CD8-positive, alpha-beta memory T cell (primary cell): ENCODE measurements around the gene FBXL15. TPM values are rescaled to one million over a fixed set of nuclear protein-coding genes. Genes with fewer than 3 reads are reported as not detected.

ENCODE experiments used
- CTCF ChIA-PET: fragments of 350-600 bp; sonication (Branson Sonifier 250); formaldehyde crosslinking; loops from one replicate; lab custom pipeline; 2021; ENCODE audit warnings: antibody characterized with exemption; lab: Charles Lee
- POLR2A ChIA-PET: fragments of 350-600 bp; sonication (Branson Sonifier 250); formaldehyde crosslinking; loops from one replicate; lab custom pipeline; 2021; ENCODE audit warnings: antibody characterized with exemption; lab: Charles Lee
- DNase-seq, 5 donors: peaks; one replicate each; pipeline versions ENCODE4 v3.0.0 to v3.0.0-alpha.2; 2020 to 2022; ENCODE audit warnings: mixed read lengths in 1 of 5
- H3K27ac ChIP-seq: one replicate; pipeline ENCODE4 v1.7.0; 2013; ENCODE audit warnings: low read depth, mild to moderate bottlenecking, low read length, moderate library complexity
- H3K27me3 ChIP-seq: 2 replicates; pipeline ENCODE4 v1.7.0; 2013; ENCODE audit warnings: low read length, mild to moderate bottlenecking; ENCODE audit not compliant: insufficient read depth, poor library complexity, severe bottlenecking
- H3K36me3 ChIP-seq: 2 replicates; pipeline ENCODE4 v1.7.0; 2013; ENCODE audit warnings: mild to moderate bottlenecking, low read length, moderate library complexity; ENCODE audit not compliant: insufficient read depth
- H3K4me1 ChIP-seq: 2 replicates; pipeline ENCODE4 v1.7.0; 2013; ENCODE audit warnings: mild to moderate bottlenecking, low read length, moderate library complexity; ENCODE audit not compliant: insufficient read depth
- H3K4me3 ChIP-seq: 2 replicates; pipeline ENCODE4 v1.7.0; 2013; ENCODE audit warnings: mild to moderate bottlenecking, low read length
- H3K9me3 ChIP-seq: 2 replicates; pipeline ENCODE4 v1.7.0; 2013; ENCODE audit warnings: mild to moderate bottlenecking, low read length
- H3K27ac Mint-ChIP-seq, 8 donors: one replicate each; pipeline ENCODE4 v1.8.0; 2020 to 2021; ENCODE audit warnings: mixed read lengths in 8 of 8, mild to moderate bottlenecking in 6 of 8, inconsistent platforms in 3 of 8, moderate library complexity in 3 of 8
- H3K27me3 Mint-ChIP-seq, 2 donors: one replicate each; pipeline ENCODE4 v1.8.0; 2020 to 2021; ENCODE audit warnings: mixed read lengths in 2 of 2, mild to moderate bottlenecking in 1 of 2, moderate library complexity in 1 of 2
- H3K36me3 Mint-ChIP-seq, 3 donors: one replicate each; pipeline ENCODE4 v1.8.0; 2020 to 2021; ENCODE audit warnings: mixed read lengths in 3 of 3, inconsistent platforms in 1 of 3, mild to moderate bottlenecking in 1 of 3
- H3K4me1 Mint-ChIP-seq, 3 donors: one replicate each; pipeline ENCODE4 v1.8.0; 2020 to 2021; ENCODE audit warnings: mixed read lengths in 3 of 3, inconsistent platforms in 1 of 3, mild to moderate bottlenecking in 1 of 3
- H3K4me3 Mint-ChIP-seq, 7 donors: one replicate each; pipeline ENCODE4 v1.8.0; 2020 to 2021; ENCODE audit warnings: mixed read lengths in 7 of 7, mild to moderate bottlenecking in 6 of 7, moderate library complexity in 4 of 7, inconsistent platforms in 2 of 7
- H3K9me3 Mint-ChIP-seq, 5 donors: one replicate each; pipeline ENCODE4 v1.8.0; 2020 to 2022; ENCODE audit warnings: mixed read lengths in 5 of 5, mild to moderate bottlenecking in 3 of 5, moderate library complexity in 2 of 5, inconsistent platforms in 1 of 5
- polyA plus RNA-seq: library from polyadenylated mRNA; unstranded; fragments of 300-500 nt; fragmentation: Illumina TruSeq; gene quantifications from one replicate; pipeline ENCODE4 v1.2.3, GENCODE V29; 2021
- total RNA-seq, 2 experiments: library from RNA; stranded (reverse); gene quantifications; one replicate each; pipeline ENCODE4 v1.2.3, GENCODE V29; 2021

Gene FBXL15
- total and polyA plus RNA-seq, 3 experiments from 2014 or later: 13.5 to 33.4 (median 16.3) TPM

DNA sequence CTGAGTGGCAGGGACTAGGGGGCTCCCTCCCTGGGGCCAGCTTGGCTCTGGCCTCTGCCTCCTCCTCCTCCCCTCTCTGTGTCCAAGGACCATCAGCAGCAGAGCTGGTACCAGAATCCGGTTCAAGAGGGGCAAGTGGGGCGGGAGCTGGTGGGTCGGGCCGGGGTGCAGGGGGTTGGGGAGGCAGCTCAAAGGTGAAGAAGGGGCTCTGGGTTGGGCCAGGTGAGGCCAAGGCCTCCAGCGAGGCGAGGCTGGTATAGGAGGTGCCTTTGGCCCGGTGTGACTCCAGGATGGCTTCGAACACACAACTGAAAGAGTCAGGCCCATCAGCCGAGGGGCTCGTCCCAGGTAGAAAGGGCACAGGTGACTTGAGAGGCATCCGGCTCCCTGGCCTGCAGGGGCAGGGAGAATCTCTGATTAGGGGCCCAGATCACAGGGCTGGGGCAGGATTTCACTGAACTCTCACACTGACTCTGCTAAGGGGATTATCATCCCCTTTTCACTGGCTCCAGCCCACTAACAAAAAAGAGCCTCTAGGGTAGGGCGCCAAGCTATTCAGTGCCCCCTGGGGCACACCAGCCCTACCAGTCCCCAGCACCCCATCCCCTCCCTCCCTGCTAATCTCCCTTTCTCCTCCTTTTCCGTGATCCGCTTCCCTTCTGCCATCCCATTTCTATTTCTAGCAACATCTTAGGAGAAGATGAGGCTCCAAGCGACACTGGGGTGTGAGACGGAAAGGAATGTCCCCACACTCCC, 6.7 kb upstream of the FBXL15 start:
- DNase-seq: no peak
- H3K4me1 ChIP-seq: peaks cover 19% of the 10 kb centered on the region
- H3K27me3 ChIP-seq: peaks cover 33% of the 10 kb centered on the region
- ChIA-PET POLR2A (no interaction called here), CTCF (interaction anchor here (1.2 to 3.0 kb wide), 3 partner anchors 11 to 20 kb away, joined by 6 to 20 read pairs (median 6); no protein-coding TSS in a partner anchor)
- H3K4me1 Mint-ChIP-seq: peaks cover 16 to 34% (median 23%) of the 10 kb centered on the region in 3 donors
- peaks cover 42 to 72% of the 10 kb centered on the region in 2 donors for H3K27me3 Mint-ChIP-seq
- H3K9me3 Mint-ChIP-seq: no peaks in the 10 kb centered on the region
- H3K4me3 Mint-ChIP-seq: no peak overlapping the region
- H3K27ac Mint-ChIP-seq: no peak overlapping the region
- H3K27ac ChIP-seq: no peak overlapping the region
- no peak overlapping the region for H3K4me3 ChIP-seq
- no peaks in the 10 kb centered on the region for H3K36me3 ChIP-seq
- H3K36me3 Mint-ChIP-seq: no peaks in the 10 kb centered on the region
- no peaks in the 10 kb centered on the region for H3K9me3 ChIP-seq

DNA sequence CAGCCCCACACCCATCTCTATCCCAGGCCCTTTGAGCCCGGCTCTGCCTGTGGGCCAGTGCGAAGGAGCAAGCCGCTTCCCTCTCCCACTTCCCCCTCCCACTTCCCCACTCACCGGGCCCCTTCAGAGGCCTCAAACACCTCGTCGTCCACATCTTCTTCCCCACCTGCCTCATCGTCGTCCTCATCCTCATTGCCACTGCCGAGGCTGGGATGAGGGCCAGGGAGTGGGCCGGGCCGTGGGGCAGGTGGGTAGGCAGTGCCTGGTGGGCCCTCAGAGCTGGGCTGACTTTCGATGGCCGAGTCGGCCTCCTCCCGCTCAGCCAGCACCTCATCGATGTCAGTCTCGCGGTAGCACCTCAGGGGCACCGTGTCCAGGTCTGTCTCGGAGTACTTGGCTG, 5.9 kb upstream of the FBXL15 start:
- H3K36me3 ChIP-seq: no peaks in the 10 kb centered on the region
- H3K9me3 ChIP-seq: no peaks in the 10 kb centered on the region
- H3K4me3 ChIP-seq: no peak overlapping the region
- Mint-ChIP-seq H3K4me3 (no peak overlapping the region), H3K9me3 (no peaks in the 10 kb centered on the region), H3K27me3 (peaks cover 39 to 67% of the 10 kb centered on the region in 2 donors), H3K27ac (no peak overlapping the region), H3K36me3 (no peaks in the 10 kb centered on the region), H3K4me1 (peaks cover 17 to 36% (median 24%) of the 10 kb centered on the region in 3 donors)
- ChIA-PET CTCF (interaction anchor here (1.1 to 1.6 kb wide), 5 partner anchors 10 to 184 kb away, joined by 3 to 10 read pairs (median 6); no protein-coding TSS in a partner anchor), POLR2A (no interaction called here)
- H3K27me3 ChIP-seq: peaks cover 31% of the 10 kb centered on the region
- no peak for DNase-seq
- H3K4me1 ChIP-seq: peaks cover 21% of the 10 kb centered on the region
- no peak overlapping the region for H3K27ac ChIP-seq

DNA sequence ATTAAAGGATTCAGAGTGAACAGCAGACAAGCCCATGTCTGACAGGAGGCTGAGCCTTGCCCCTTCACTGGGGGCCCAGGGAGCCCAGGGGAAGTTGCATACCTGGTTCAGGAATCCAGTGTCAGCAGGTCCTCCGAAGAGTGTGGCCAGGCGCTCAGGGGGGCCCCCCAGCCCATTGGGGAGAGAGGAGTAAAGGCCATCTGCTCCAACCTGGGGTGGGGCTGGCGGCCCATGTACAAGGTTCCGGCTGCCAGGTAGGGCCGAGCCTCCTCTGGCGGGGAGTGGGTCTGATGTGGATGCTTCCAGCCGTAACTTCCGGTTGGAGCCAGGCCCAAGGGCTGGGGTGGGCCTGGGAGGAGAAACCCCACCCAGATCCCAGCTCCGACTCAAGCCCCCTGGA, 4.4 kb upstream of the FBXL15 start:
- peaks cover 34 to 57% of the 10 kb centered on the region in 2 donors for H3K27me3 Mint-ChIP-seq
- no peak overlapping the region for H3K27ac Mint-ChIP-seq
- H3K4me1 Mint-ChIP-seq: peaks cover 25 to 38% (median 29%) of the 10 kb centered on the region in 3 donors
- ChIA-PET CTCF (interaction anchor here (1.1 to 1.6 kb wide), 3 partner anchors 17 to 62 kb away, joined by 3 to 10 read pairs (median 6); no protein-coding TSS in a partner anchor), POLR2A (no interaction called here)
- peak overlapping the region in 1 of 7 donors; percentile 41 for H3K4me3 Mint-ChIP-seq
- H3K9me3 Mint-ChIP-seq: no peaks in the 10 kb centered on the region
- peaks cover 19% of the 10 kb centered on the region for H3K27me3 ChIP-seq
- no peak overlapping the region for H3K27ac ChIP-seq
- peaks cover 23% of the 10 kb centered on the region for H3K4me1 ChIP-seq
- H3K36me3 ChIP-seq: no peaks in the 10 kb centered on the region
- H3K9me3 ChIP-seq: no peaks in the 10 kb centered on the region
- no peak for DNase-seq
- H3K36me3 Mint-ChIP-seq: peaks cover 0 to 6% (median 0%) of the 10 kb centered on the region in 3 donors
- H3K4me3 ChIP-seq: no peak overlapping the region

DNA sequence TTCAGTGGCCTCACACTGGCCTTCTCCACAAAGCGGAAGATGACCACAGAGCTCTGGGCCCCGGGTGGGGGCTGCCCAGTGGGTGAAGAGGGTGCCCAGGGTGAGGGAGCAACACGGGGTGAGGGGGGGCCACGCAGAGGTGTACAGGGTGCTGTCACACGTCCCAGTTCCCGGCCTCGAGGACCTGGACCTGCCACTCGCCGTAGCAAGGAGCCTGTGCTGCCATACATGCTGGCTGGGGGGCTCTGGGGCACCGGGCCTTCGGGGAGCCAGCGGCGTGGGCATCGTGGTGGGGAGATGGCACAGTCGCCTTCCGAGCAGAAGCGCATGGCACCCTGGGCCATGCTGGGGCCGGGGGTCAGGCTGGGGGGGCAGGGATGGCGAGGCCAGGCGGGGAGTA, 3.9 kb upstream of the FBXL15 start:
- DNase-seq: no peak
- Mint-ChIP-seq H3K27ac (no peak overlapping the region), H3K9me3 (no peaks in the 10 kb centered on the region), H3K27me3 (peaks cover 32 to 53% of the 10 kb centered on the region in 2 donors), H3K4me1 (peaks cover 23 to 36% (median 27%) of the 10 kb centered on the region in 3 donors), H3K4me3 (peak overlapping the region in 1 of 7 donors; percentile 83), H3K36me3 (peaks cover 0 to 6% (median 0%) of the 10 kb centered on the region in 3 donors)
- CTCF ChIA-PET: interaction anchor here (1.8 kb wide), 1 partner anchor 17 kb away, joined by 5 read pairs; no protein-coding TSS in a partner anchor
- H3K4me3 ChIP-seq: no peak overlapping the region
- H3K36me3 ChIP-seq: no peaks in the 10 kb centered on the region
- POLR2A ChIA-PET: no interaction called here
- H3K27ac ChIP-seq: no peak overlapping the region
- H3K9me3 ChIP-seq: no peaks in the 10 kb centered on the region
- peaks cover 15% of the 10 kb centered on the region for H3K27me3 ChIP-seq
- H3K4me1 ChIP-seq: peaks cover 23% of the 10 kb centered on the region

DNA sequence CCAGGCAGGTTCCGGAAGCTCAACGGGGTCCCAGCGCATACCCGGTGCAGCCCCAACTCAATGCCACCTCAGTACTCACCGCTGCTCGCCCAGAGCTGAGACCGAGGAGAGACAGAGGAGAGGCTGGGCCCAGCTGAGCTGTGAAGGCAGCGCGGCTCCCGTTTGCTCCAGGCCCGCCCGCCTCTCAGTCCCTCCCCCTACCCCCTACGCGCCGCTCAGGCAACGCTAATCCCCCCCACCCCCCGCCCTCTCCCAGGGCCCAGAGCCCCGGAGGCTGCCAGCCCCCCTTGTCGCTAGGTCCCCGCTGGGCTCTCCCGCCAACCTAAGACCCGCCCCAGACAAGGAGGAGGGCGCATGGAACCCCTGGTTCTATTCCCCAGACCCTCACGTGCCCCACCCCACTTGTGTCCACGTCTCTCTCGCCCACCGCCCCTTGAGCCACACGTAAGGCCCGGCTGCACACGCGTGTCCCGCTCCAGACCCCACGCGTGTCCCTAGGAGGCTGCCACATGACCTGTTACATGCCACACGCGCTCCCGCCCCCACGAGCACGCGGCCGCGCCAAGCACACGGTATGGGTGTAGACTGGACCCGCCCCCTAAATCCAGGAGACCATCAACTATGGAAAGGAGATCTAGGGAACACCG, 1.9 kb upstream of the FBXL15 start, which contains the start of gene PSD:
TSS of gene PSD (minus strand) at position 164 of the 647 bp plus-strand sequence. CDS start 1,747 bp downstream, outside the sequence.
- peak within 1 kb of the TSS; percentile 92 to 99 (median 99) for H3K4me3 Mint-ChIP-seq
- CTCF ChIA-PET: interaction anchor here (1.5 to 1.8 kb wide), 2 partner anchors 14 to 19 kb away, joined by 5 to 6 read pairs; no protein-coding TSS in a partner anchor
- H3K27ac Mint-ChIP-seq: peak within 1 kb of the TSS in 2 of 8 donors; percentile 59 to 89
- Histone ChIP-seq H3K27me3 (peaks cover 2% of the 10 kb centered on the region), H3K4me3 (peak within 1 kb of the TSS; percentile 95), H3K4me1 (peaks cover 35% of the 10 kb centered on the region), H3K36me3 (peaks cover 7% of the 10 kb centered on the region), H3K9me3 (no peaks in the 10 kb centered on the region), H3K27ac (no peak within 1 kb of the TSS)
- DNase-seq: no peak
- H3K9me3 Mint-ChIP-seq: no peaks in the 10 kb centered on the region
- H3K27me3 Mint-ChIP-seq: peaks cover 23 to 37% of the 10 kb centered on the region in 2 donors
- POLR2A ChIA-PET: interaction anchor here (1.1 kb wide), 1 partner anchor 9 kb away, joined by 3 read pairs; no protein-coding TSS in a partner anchor
- peaks cover 20 to 44% (median 29%) of the 10 kb centered on the region in 3 donors for H3K4me1 Mint-ChIP-seq
- peaks cover 0 to 16% (median 0%) of the 10 kb centered on the region in 3 donors for H3K36me3 Mint-ChIP-seq

- Mint-ChIP-seq H3K36me3 (peaks cover 0 to 23% (median 0%) of the 10 kb centered on the region in 3 donors), H3K9me3 (no peaks in the 10 kb centered on the region), H3K27me3 (peaks cover 21 to 29% of the 10 kb centered on the region in 2 donors), H3K4me3 (peak overlapping the region; percentile 92 to 99 (median 99)), H3K4me1 (peaks cover 20 to 49% (median 29%) of the 10 kb centered on the region in 3 donors), H3K27ac (peak overlapping the region in 2 of 8 donors; percentile 59 to 89)
- peaks cover 2% of the 10 kb centered on the region for H3K27me3 ChIP-seq
- DNase-seq: peak; percentile 53 to 83 (median 62)
- peaks cover 7% of the 10 kb centered on the region for H3K36me3 ChIP-seq
- H3K4me1 ChIP-seq: peaks cover 35% of the 10 kb centered on the region
- H3K9me3 ChIP-seq: no peaks in the 10 kb centered on the region
- CTCF ChIA-PET: interaction anchor here (0.8 to 4.1 kb wide), 10 partner anchors 11 to 189 kb away, joined by 3 to 37 read pairs (median 6); partner anchors contain the start of genes C10orf95, CUEDC2 and NFKB2
- POLR2A ChIA-PET: interaction anchor here (0.6 to 5.6 kb wide), 6 partner anchors 10 to 34 kb away, joined by 5 to 45 read pairs (median 20); partner anchors contain the start of genes C10orf95, CUEDC2 and NFKB2
- H3K27ac ChIP-seq: no peak overlapping the region
- H3K4me3 ChIP-seq: peak overlapping the region; percentile 95
These were observed 1.1 kb upstream of the FBXL15 start for GRCh38 chr10:102419269-102420180.
